HepG2 (cell line): Measurements from ENCODE around the gene TAF3. TPM values are rescaled to one million over a fixed set of nuclear protein-coding genes. Genes with fewer than 3 reads are reported as not detected.

Experiments used
- ATAC-seq: fragments of 200-7000 bp; cut with Tn5 transposase; 3 replicates; pipeline ENCODE4 v1.9.1; 2020; ENCODE audit warnings: mild to moderate bottlenecking, moderate library complexity
- BruUV-seq: library from RNA; stranded (reverse); fragments of 400-500 nt; replicated peaks from 2 replicates; lab custom pipeline; 2021; lab: Mats Ljungman, UMichigan
- CTCF ChIA-PET: fragments of 300-600 bp; formaldehyde crosslinking; extraction: SDS; loops from one replicate; lab custom pipeline; 2021; ENCODE audit warnings: low total read pairs, inconsistent platforms, low intra/inter-chr PET ratio; lab: Yijun Ruan, JAX
- POLR2A ChIA-PET: fragments of 350-600 bp; sonication (Branson Sonifier 250); formaldehyde crosslinking; loops from one replicate; lab custom pipeline; 2020; ENCODE audit warnings: antibody characterized with exemption, inconsistent platforms; lab: Yijun Ruan, JAX
- DNase-seq: peaks from one replicate; pipeline ENCODE4 v3.0.0-alpha.2; 2015; ENCODE audit warnings: low spot score
- FAIRE-seq: peaks from 3 replicates; lab custom pipeline; 2011; peaks lifted over from hg19 to GRCh38; lab: Jason Lieb, UNC
- H2AFZ ChIP-seq: one replicate; pipeline ENCODE4 v1.6.1; 2011; ENCODE audit warnings: low read length, inconsistent platforms
- H3K27ac ChIP-seq: fragments of 300-600 bp; 3 replicates; pipeline ENCODE4 v1.8.0; 2011; ENCODE audit warnings: mixed run types, mild to moderate bottlenecking, mixed read lengths, low read length, inconsistent platforms; ENCODE audit not compliant: insufficient read depth; ENCODE audit errors: extremely low read length
- H3K27me3 ChIP-seq, 2 experiments: fragments of 200-600 bp in 1 of 2; 2 replicates in 1 of 2; 3 replicates in 1 of 2; pipeline versions ENCODE4 v1.6.0 to v1.8.0; 2011; ENCODE audit warnings: low read length in 2 of 2, mild to moderate bottlenecking in 2 of 2, moderate library complexity in 2 of 2, inconsistent platforms in 1 of 2; ENCODE audit not compliant: insufficient read depth in 2 of 2, control insufficient read depth in 1 of 2
- H3K36me3 ChIP-seq, 2 experiments: fragments of 200-600 bp in 1 of 2; replicated peaks in 1 of 2; 2 replicates in 1 of 2; 3 replicates in 1 of 2; pipeline versions ENCODE4 v1.5.1 to v1.8.0; 2011; ENCODE audit warnings: low read length in 2 of 2, inconsistent platforms in 1 of 2; ENCODE audit not compliant: insufficient read depth in 2 of 2, control insufficient read depth in 1 of 2
- H3K4me1 ChIP-seq: 2 replicates; pipeline ENCODE4 v1.5.1; 2012; ENCODE audit warnings: low read length, inconsistent platforms; ENCODE audit not compliant: insufficient read depth
- H3K4me2 ChIP-seq: 2 replicates; pipeline ENCODE4 v1.6.0; 2011; ENCODE audit warnings: low read depth, low read length, inconsistent platforms
- H3K4me3 ChIP-seq, 3 experiments: fragments of 200-600 bp in 1 of 3; sonication (generic), shearing (Covaris generic) in 1 of 3; replicated peaks in 1 of 3; 2 replicates each; pipeline ENCODE4 v1.5.1; 2011 to 2016; ENCODE audit warnings: low read length in 3 of 3, inconsistent platforms in 2 of 3, low read depth in 2 of 3, mild to moderate bottlenecking in 2 of 3, control low read depth in 1 of 3, mixed read lengths in 1 of 3; ENCODE audit not compliant: insufficient read depth in 1 of 3
- H3K79me2 ChIP-seq: one replicate; pipeline ENCODE4 v1.6.1; 2011; ENCODE audit warnings: low read length, inconsistent platforms; ENCODE audit not compliant: insufficient read depth
- H3K9ac ChIP-seq: 2 replicates; pipeline ENCODE4 v1.6.0; 2011; ENCODE audit warnings: mild to moderate bottlenecking, low read depth, low read length, inconsistent platforms; ENCODE audit not compliant: insufficient read depth
- H3K9me3 ChIP-seq: 2 replicates; pipeline ENCODE4 v1.5.1; 2012; ENCODE audit warnings: mild to moderate bottlenecking, low read length
- H4K20me1 ChIP-seq: 2 replicates; pipeline ENCODE4 v1.6.0; 2011; ENCODE audit warnings: inconsistent platforms, mild to moderate bottlenecking, low read length, moderate library complexity; ENCODE audit not compliant: insufficient read depth
- ATF4 ChIP-seq, 2 experiments: fragments of 450-650 bp in 1 of 2; sonication (generic) in 1 of 2; formaldehyde crosslinking; IDR thresholded peaks; 2 replicates each; pipeline versions ENCODE4 v1.5.0 to v1.8.0; 2020 to 2022; ENCODE audit warnings: mild to moderate bottlenecking in 1 of 2, missing genetic modification reagents in 1 of 2
- CHD2 ChIP-seq: IDR thresholded peaks from 2 replicates; pipeline ENCODE4 v1.6.1; 2011; ENCODE audit warnings: low read depth, low read length, improper control_type of control experiment
- FOXA1 ChIP-seq, 2 experiments: fragments of 450-650 bp in 1 of 2; sonication (generic) in 1 of 2; formaldehyde crosslinking in 1 of 2; IDR thresholded peaks; 2 replicates each; pipeline versions ENCODE4 v1.4.0 to v1.6.1; 2016 to 2020; ENCODE audit warnings: missing genetic modification reagents in 1 of 2
- JUNB ChIP-seq: sonication (generic); formaldehyde crosslinking; IDR thresholded peaks from 2 replicates; pipeline ENCODE4 v1.8.0; 2022; ENCODE audit warnings: missing genetic modification reagents, mild to moderate bottlenecking, borderline replicate concordance
- MIER2 ChIP-seq: IDR thresholded peaks from 2 replicates; pipeline ENCODE4 v1.6.1; 2016; ENCODE audit warnings: missing biosample characterization, missing genetic modification reagents
- MLLT10 ChIP-seq: sonication (generic); formaldehyde crosslinking; IDR thresholded peaks from 2 replicates; pipeline ENCODE4 v1.4.0; 2020; ENCODE audit warnings: missing genetic modification reagents
- MTF1 ChIP-seq: sonication (generic); formaldehyde crosslinking; IDR thresholded peaks from 2 replicates; pipeline ENCODE4 v1.5.0; 2020; ENCODE audit warnings: missing genetic modification reagents
- NFIC ChIP-seq: IDR thresholded peaks from 2 replicates; pipeline ENCODE4 v1.6.1; 2012; ENCODE audit warnings: mild to moderate bottlenecking, low read length, inconsistent platforms
- NR3C1 ChIP-seq: sonication (generic); formaldehyde crosslinking; IDR thresholded peaks from 2 replicates; pipeline ENCODE4 v1.4.0; 2020; ENCODE audit warnings: missing genetic modification reagents
- SP2 ChIP-seq: sonication (generic); formaldehyde crosslinking; IDR thresholded peaks from 2 replicates; pipeline ENCODE4 v1.5.1; 2020; ENCODE audit warnings: mild to moderate bottlenecking, missing genetic modification reagents
- TRAFD1 ChIP-seq: sonication (generic); formaldehyde crosslinking; IDR thresholded peaks from 2 replicates; pipeline ENCODE4 v1.5.1; 2020; ENCODE audit warnings: missing genetic modification reagents, mild to moderate bottlenecking, borderline replicate concordance
- YEATS2 ChIP-seq: sonication (generic); formaldehyde crosslinking; IDR thresholded peaks from 2 replicates; pipeline ENCODE4 v1.4.0; 2020; ENCODE audit warnings: missing genetic modification reagents, borderline replicate concordance
- ZBTB33 ChIP-seq: sonication (generic); formaldehyde crosslinking; IDR thresholded peaks from 2 replicates; pipeline ENCODE4 v1.4.0; 2020; ENCODE audit warnings: missing genetic modification reagents
- ZFP82 ChIP-seq: sonication (generic); formaldehyde crosslinking; IDR thresholded peaks from 2 replicates; pipeline ENCODE4 v1.5.1; 2020; ENCODE audit warnings: mild to moderate bottlenecking, missing genetic modification reagents, borderline replicate concordance
- ZNF224 ChIP-seq: sonication (generic); formaldehyde crosslinking; IDR thresholded peaks from 2 replicates; pipeline ENCODE4 v1.5.0; 2020; ENCODE audit warnings: mild to moderate bottlenecking, missing genetic modification reagents
- ZNF317 ChIP-seq: sonication (generic); formaldehyde crosslinking; IDR thresholded peaks from 2 replicates; pipeline ENCODE4 v1.5.0; 2020; ENCODE audit warnings: mild to moderate bottlenecking, missing genetic modification reagents
- ZNF496 ChIP-seq: sonication (generic); formaldehyde crosslinking; IDR thresholded peaks from 2 replicates; pipeline ENCODE4 v1.8.1; 2023; ENCODE audit warnings: mild to moderate bottlenecking, moderate library complexity, missing genetic modification reagents; ENCODE audit not compliant: insufficient replicate concordance
- ZNF546 ChIP-seq: sonication (generic); formaldehyde crosslinking; conservative IDR thresholded peaks from 2 replicates; pipeline ENCODE4 v1.8.1; 2023; ENCODE audit warnings: mild to moderate bottlenecking, missing genetic modification reagents
- ZNF589 ChIP-seq: sonication (generic); formaldehyde crosslinking; conservative IDR thresholded peaks from 2 replicates; pipeline ENCODE4 v1.8.0; 2022; ENCODE audit warnings: mild to moderate bottlenecking, moderate library complexity, missing genetic modification reagents
- ZNF839 ChIP-seq: sonication (generic); formaldehyde crosslinking; IDR thresholded peaks from 2 replicates; pipeline ENCODE4 v1.4.0; 2020; ENCODE audit warnings: missing genetic modification reagents, mild to moderate bottlenecking, borderline replicate concordance
- WGBS: methylation state at CpG from one replicate; pipeline ENCODE4 v1.1.6; 2017; ENCODE audit warnings: low lambda C conversion rate; 5-methylcytosine and 5-hydroxymethylcytosine counted together
- in situ Hi-C: cut with HindIII; loops from 2 replicates; pipeline ENCODE4 v1.10.0; 2017; ENCODE audit warnings: low pct_unique_long_range_greater_than_20kb; ENCODE audit not compliant: extremely low pct_ligation_motif_present
- intact Hi-C: fragments of 100-400 bp; cut with micrococcal nuclease; formaldehyde crosslinking; loops from one replicate; pipeline ENCODE4 v1.10.0; 2022; ENCODE audit not compliant: unreplicated experiment
- polyA plus RNA-seq, 8 experiments: library from polyadenylated mRNA; depleted of rRNA in 3 of 8; stranded (reverse) in 7 of 8; unstranded in 1 of 8; fragments of >200 nt; fragmentation: Illumina TruSeq in 4 of 8; extraction: Trizol in 4 of 8; gene quantifications; 2 replicates each; pipeline versions ENCODE4 v1.2.1 to v1.2.3, GENCODE V29; 2011 to 2016; ENCODE audit warnings: low read depth in 4 of 8, missing spikeins in 1 of 8, mixed read lengths in 1 of 8; ENCODE audit not compliant: insufficient read depth in 1 of 8
- total RNA-seq, 5 experiments: library from RNA; depleted of rRNA; stranded (reverse); fragments of >200 nt; fragmentation: Illumina TruSeq; extraction: Trizol; gene quantifications; 2 replicates each; pipeline ENCODE4 v1.2.3, GENCODE V29; 2016; ENCODE audit warnings: low read depth in 1 of 5

The TAF3 gene
- total and polyA plus RNA-seq, 2 of the 13 experiments (the other 11 are each of a cell fraction or from before 2014, with no cell fraction given), result 1.7 to 2.9 TPM

- BruUV-seq, result no TSS peak
- in situ Hi-C loops (no loop called here), intact Hi-C loops (no loop called here)
- ChIA-PET CTCF (no interaction called here), POLR2A (no interaction called here)
- no peak overlapping the region for H3K4me2 ChIP-seq
- no peaks in the 10 kb centered on the region for H3K4me1 ChIP-seq
- no peak for DNase-seq
- TF ChIP-seq MLLT10 (no peak), SP2 (CRISPR knock-in tag) (no peak), TRAFD1 (CRISPR knock-in tag) (no peak), ZNF317 (CRISPR knock-in tag) (no peak), ZNF546 (CRISPR knock-in tag) (no peak), FOXA1 (IDR thresholded peaks at IDR 0.05) (no peak), FOXA1 (CRISPR knock-in tag; IDR thresholded peaks at IDR 0.05) (no peak), ZBTB33 (CRISPR knock-in tag) (no peak), ZFP82 (CRISPR knock-in tag) (no peak), CHD2 (no peak), MTF1 (no peak), ZNF224 (CRISPR knock-in tag) (no peak), ATF4 (CRISPR knock-in tag; IDR thresholded peaks at IDR 0.05) (no peak), NR3C1 (no peak), YEATS2 (CRISPR knock-in tag) (no peak), NFIC (no peak), ZNF496 (CRISPR knock-in tag) (no peak), MIER2 (CRISPR knock-in tag) (no peak), ZNF589 (CRISPR knock-in tag) (no peak), JUNB (no peak), ZNF839 (CRISPR knock-in tag) (no peak)
- WGBS, result 88% methylated on average over 4 of the region's 4 CpGs
- H3K79me2 ChIP-seq, result no peaks in the 10 kb centered on the region
- H3K27me3 ChIP-seq, result no peaks in the 10 kb centered on the region
- H3K36me3 ChIP-seq, result peaks cover 0 to 1% of the 10 kb centered on the region in 2 experiments; a peak in 1 of 5 replicates
- no peak overlapping the region for H3K4me3 ChIP-seq
- no peak overlapping the region for H2AFZ ChIP-seq
- H4K20me1 ChIP-seq, result no peaks in the 10 kb centered on the region
- H3K27ac ChIP-seq, result no peak overlapping the region
- no peaks in the 10 kb centered on the region for H3K9me3 ChIP-seq
- FAIRE-seq, result no peak
- no peak overlapping the region for H3K9ac ChIP-seq
- no peak for ATAC-seq
Measured at GRCh38 chr10:7986851-7987250, 168.5 kb downstream of the TAF3 start.
